HepG2 (cell line): ENCODE measurements around the gene CCL22. TPM values are rescaled to one million over a fixed set of nuclear protein-coding genes. Genes with fewer than 3 reads are reported as not detected.

Experiments
- ATAC-seq: fragments of 200-7000 bp; cut with Tn5 transposase; 3 replicates; pipeline ENCODE4 v1.9.1; 2020; ENCODE audit warnings: mild to moderate bottlenecking, moderate library complexity
- BruUV-seq: library from RNA; stranded (reverse); fragments of 400-500 nt; replicated peaks from 2 replicates; lab custom pipeline; 2021; lab: Mats Ljungman, UMichigan
- CTCF ChIA-PET: fragments of 300-600 bp; formaldehyde crosslinking; extraction: SDS; loops from one replicate; lab custom pipeline; 2021; ENCODE audit warnings: low total read pairs, inconsistent platforms, low intra/inter-chr PET ratio; lab: Yijun Ruan, JAX
- POLR2A ChIA-PET: fragments of 350-600 bp; sonication (Branson Sonifier 250); formaldehyde crosslinking; loops from one replicate; lab custom pipeline; 2020; ENCODE audit warnings: antibody characterized with exemption, inconsistent platforms; lab: Yijun Ruan, JAX
- DNase-seq: peaks from one replicate; pipeline ENCODE4 v3.0.0-alpha.2; 2015; ENCODE audit warnings: low spot score
- FAIRE-seq: peaks from 3 replicates; lab custom pipeline; 2011; peaks lifted over from hg19 to GRCh38; lab: Jason Lieb, UNC
- H2AFZ ChIP-seq: one replicate; pipeline ENCODE4 v1.6.1; 2011; ENCODE audit warnings: low read length, inconsistent platforms
- H3K27ac ChIP-seq: fragments of 300-600 bp; 3 replicates; pipeline ENCODE4 v1.8.0; 2011; ENCODE audit warnings: mixed run types, mild to moderate bottlenecking, mixed read lengths, low read length, inconsistent platforms; ENCODE audit not compliant: insufficient read depth; ENCODE audit errors: extremely low read length
- H3K27me3 ChIP-seq, 2 experiments: fragments of 200-600 bp in 1 of 2; 2 replicates in 1 of 2; 3 replicates in 1 of 2; pipeline versions ENCODE4 v1.6.0 to v1.8.0; 2011; ENCODE audit warnings: low read length in 2 of 2, mild to moderate bottlenecking in 2 of 2, moderate library complexity in 2 of 2, inconsistent platforms in 1 of 2; ENCODE audit not compliant: insufficient read depth in 2 of 2, control insufficient read depth in 1 of 2
- H3K36me3 ChIP-seq, 2 experiments: fragments of 200-600 bp in 1 of 2; replicated peaks in 1 of 2; 2 replicates in 1 of 2; 3 replicates in 1 of 2; pipeline versions ENCODE4 v1.5.1 to v1.8.0; 2011; ENCODE audit warnings: low read length in 2 of 2, inconsistent platforms in 1 of 2; ENCODE audit not compliant: insufficient read depth in 2 of 2, control insufficient read depth in 1 of 2
- H3K4me1 ChIP-seq: 2 replicates; pipeline ENCODE4 v1.5.1; 2012; ENCODE audit warnings: low read length, inconsistent platforms; ENCODE audit not compliant: insufficient read depth
- H3K4me2 ChIP-seq: 2 replicates; pipeline ENCODE4 v1.6.0; 2011; ENCODE audit warnings: low read depth, low read length, inconsistent platforms
- H3K4me3 ChIP-seq, 3 experiments: fragments of 200-600 bp in 1 of 3; sonication (generic), shearing (Covaris generic) in 1 of 3; replicated peaks in 1 of 3; 2 replicates each; pipeline ENCODE4 v1.5.1; 2011 to 2016; ENCODE audit warnings: low read length in 3 of 3, inconsistent platforms in 2 of 3, low read depth in 2 of 3, mild to moderate bottlenecking in 2 of 3, control low read depth in 1 of 3, mixed read lengths in 1 of 3; ENCODE audit not compliant: insufficient read depth in 1 of 3
- H3K79me2 ChIP-seq: one replicate; pipeline ENCODE4 v1.6.1; 2011; ENCODE audit warnings: low read length, inconsistent platforms; ENCODE audit not compliant: insufficient read depth
- H3K9ac ChIP-seq: 2 replicates; pipeline ENCODE4 v1.6.0; 2011; ENCODE audit warnings: mild to moderate bottlenecking, low read depth, low read length, inconsistent platforms; ENCODE audit not compliant: insufficient read depth
- H3K9me3 ChIP-seq: 2 replicates; pipeline ENCODE4 v1.5.1; 2012; ENCODE audit warnings: mild to moderate bottlenecking, low read length
- H4K20me1 ChIP-seq: 2 replicates; pipeline ENCODE4 v1.6.0; 2011; ENCODE audit warnings: inconsistent platforms, mild to moderate bottlenecking, low read length, moderate library complexity; ENCODE audit not compliant: insufficient read depth
- AGO2 ChIP-seq: fragments of 200-400 bp; formaldehyde crosslinking; optimal IDR thresholded peaks from 2 replicates; pipeline ENCODE3; 2017; ENCODE audit warnings: mild to moderate bottlenecking, low read depth, low read length, moderate library complexity
- CREB1 ChIP-seq, 2 experiments: fragments of 450-650 bp in 1 of 2; IDR thresholded peaks; 2 replicates each; pipeline ENCODE4 v1.6.1; 2016 to 2017; ENCODE audit warnings: control low read depth in 1 of 2, mild to moderate bottlenecking in 1 of 2, missing compliant biosample characterization in 1 of 2, missing genetic modification characterization in 1 of 2
- DR1 ChIP-seq: sonication (generic); formaldehyde crosslinking; IDR thresholded peaks from 2 replicates; pipeline ENCODE4 v1.8.0; 2021; ENCODE audit warnings: mild to moderate bottlenecking, missing genetic modification reagents, inconsistent platforms
- EZH2 ChIP-seq: conservative IDR thresholded peaks from 2 replicates; pipeline ENCODE4 v1.6.1; 2012; ENCODE audit warnings: mild to moderate bottlenecking, low read depth, low read length, moderate library complexity
- GLI4 ChIP-seq: sonication (generic); formaldehyde crosslinking; IDR thresholded peaks from 2 replicates; pipeline ENCODE4 v1.5.1; 2020; ENCODE audit warnings: missing genetic modification reagents, mild to moderate bottlenecking, moderate library complexity, borderline replicate concordance
- MEIS1 ChIP-seq: sonication (generic); formaldehyde crosslinking; IDR thresholded peaks from 2 replicates; pipeline ENCODE4 v1.9.0; 2021; ENCODE audit warnings: mild to moderate bottlenecking, missing genetic modification reagents, moderate library complexity, borderline replicate concordance
- MTF2 ChIP-seq: sonication (generic); formaldehyde crosslinking; IDR thresholded peaks from 2 replicates; pipeline ENCODE4 v1.5.0; 2020; ENCODE audit warnings: missing genetic modification reagents, borderline replicate concordance
- NCOA2 ChIP-seq: sonication (generic); formaldehyde crosslinking; IDR thresholded peaks from 2 replicates; pipeline ENCODE4 v1.8.0; 2022; ENCODE audit warnings: inconsistent platforms
- NFRKB ChIP-seq: fragments of 450-650 bp; IDR thresholded peaks from 2 replicates; pipeline ENCODE4 v1.6.1; 2017
- PHF5A ChIP-seq: IDR thresholded peaks from one replicate; pipeline ENCODE4 v1.6.1; 2018; ENCODE audit warnings: low read depth, missing genetic modification reagents; ENCODE audit not compliant: unreplicated experiment
- SPEN ChIP-seq: sonication (generic); formaldehyde crosslinking; IDR thresholded peaks from 2 replicates; pipeline ENCODE4 v1.5.1; 2020; ENCODE audit warnings: low read depth, mild to moderate bottlenecking, missing genetic modification reagents
- ZNF143 ChIP-seq: sonication (generic); formaldehyde crosslinking; IDR thresholded peaks from 2 replicates; pipeline ENCODE4 v1.4.0; 2020; ENCODE audit warnings: missing genetic modification reagents
- ZNF550 ChIP-seq: sonication (generic); formaldehyde crosslinking; IDR thresholded peaks from 2 replicates; pipeline ENCODE4 v1.4.0; 2020; ENCODE audit warnings: mild to moderate bottlenecking, missing genetic modification reagents, borderline replicate concordance
- ZNF772 ChIP-seq: sonication (generic); formaldehyde crosslinking; IDR thresholded peaks from 2 replicates; pipeline ENCODE4 v1.5.0; 2020; ENCODE audit warnings: mild to moderate bottlenecking, missing genetic modification reagents
- ZNF878 ChIP-seq: sonication (generic); formaldehyde crosslinking; IDR thresholded peaks from 2 replicates; pipeline ENCODE4 v1.8.1; 2023; ENCODE audit warnings: mild to moderate bottlenecking, missing genetic modification reagents, moderate library complexity
- ZNF891 ChIP-seq: sonication (generic); formaldehyde crosslinking; IDR thresholded peaks from 2 replicates; pipeline ENCODE4 v1.5.0; 2020; ENCODE audit warnings: mild to moderate bottlenecking, missing genetic modification reagents
- ZSCAN20 ChIP-seq: sonication (generic); formaldehyde crosslinking; IDR thresholded peaks from 2 replicates; pipeline ENCODE4 v1.4.0; 2020; ENCODE audit warnings: missing genetic modification reagents, mild to moderate bottlenecking, borderline replicate concordance
- WGBS: methylation state at CpG from one replicate; pipeline ENCODE4 v1.1.6; 2017; ENCODE audit warnings: low lambda C conversion rate; 5-methylcytosine and 5-hydroxymethylcytosine counted together
- in situ Hi-C: cut with HindIII; loops from 2 replicates; pipeline ENCODE4 v1.10.0; 2017; ENCODE audit warnings: low pct_unique_long_range_greater_than_20kb; ENCODE audit not compliant: extremely low pct_ligation_motif_present
- intact Hi-C: fragments of 100-400 bp; cut with micrococcal nuclease; formaldehyde crosslinking; loops from one replicate; pipeline ENCODE4 v1.10.0; 2022; ENCODE audit not compliant: unreplicated experiment
- polyA plus RNA-seq, 8 experiments: library from polyadenylated mRNA; depleted of rRNA in 3 of 8; stranded (reverse) in 7 of 8; unstranded in 1 of 8; fragments of >200 nt; fragmentation: Illumina TruSeq in 4 of 8; extraction: Trizol in 4 of 8; gene quantifications; 2 replicates each; pipeline versions ENCODE4 v1.2.1 to v1.2.3, GENCODE V29; 2011 to 2016; ENCODE audit warnings: low read depth in 4 of 8, missing spikeins in 1 of 8, mixed read lengths in 1 of 8; ENCODE audit not compliant: insufficient read depth in 1 of 8
- total RNA-seq, 5 experiments: library from RNA; depleted of rRNA; stranded (reverse); fragments of >200 nt; fragmentation: Illumina TruSeq; extraction: Trizol; gene quantifications; 2 replicates each; pipeline ENCODE4 v1.2.3, GENCODE V29; 2016; ENCODE audit warnings: low read depth in 1 of 5
- TF ChIP-seq, protein P1 (sequence below): sonication (generic); formaldehyde crosslinking; IDR thresholded peaks from 2 replicates; pipeline ENCODE4 v1.8.1; 2023; ENCODE audit warnings: mild to moderate bottlenecking, inconsistent platforms, moderate library complexity, missing genetic modification reagents, borderline replicate concordance
- TF ChIP-seq, protein P2 (sequence below): sonication (generic); formaldehyde crosslinking; IDR thresholded peaks from 2 replicates; pipeline ENCODE4 v1.4.0; 2020; ENCODE audit warnings: mild to moderate bottlenecking, low read depth, missing genetic modification reagents
- TF ChIP-seq, protein P3 (sequence below): sonication (generic); formaldehyde crosslinking; IDR thresholded peaks from 2 replicates; pipeline ENCODE4 v1.5.1; 2020; ENCODE audit warnings: missing genetic modification reagents, mild to moderate bottlenecking, borderline replicate concordance

CCL22 gene
- total and polyA plus RNA-seq, 2 of the 13 experiments (the other 11 are each of a cell fraction or from before 2014, with no cell fraction given), result not detected

DNA sequence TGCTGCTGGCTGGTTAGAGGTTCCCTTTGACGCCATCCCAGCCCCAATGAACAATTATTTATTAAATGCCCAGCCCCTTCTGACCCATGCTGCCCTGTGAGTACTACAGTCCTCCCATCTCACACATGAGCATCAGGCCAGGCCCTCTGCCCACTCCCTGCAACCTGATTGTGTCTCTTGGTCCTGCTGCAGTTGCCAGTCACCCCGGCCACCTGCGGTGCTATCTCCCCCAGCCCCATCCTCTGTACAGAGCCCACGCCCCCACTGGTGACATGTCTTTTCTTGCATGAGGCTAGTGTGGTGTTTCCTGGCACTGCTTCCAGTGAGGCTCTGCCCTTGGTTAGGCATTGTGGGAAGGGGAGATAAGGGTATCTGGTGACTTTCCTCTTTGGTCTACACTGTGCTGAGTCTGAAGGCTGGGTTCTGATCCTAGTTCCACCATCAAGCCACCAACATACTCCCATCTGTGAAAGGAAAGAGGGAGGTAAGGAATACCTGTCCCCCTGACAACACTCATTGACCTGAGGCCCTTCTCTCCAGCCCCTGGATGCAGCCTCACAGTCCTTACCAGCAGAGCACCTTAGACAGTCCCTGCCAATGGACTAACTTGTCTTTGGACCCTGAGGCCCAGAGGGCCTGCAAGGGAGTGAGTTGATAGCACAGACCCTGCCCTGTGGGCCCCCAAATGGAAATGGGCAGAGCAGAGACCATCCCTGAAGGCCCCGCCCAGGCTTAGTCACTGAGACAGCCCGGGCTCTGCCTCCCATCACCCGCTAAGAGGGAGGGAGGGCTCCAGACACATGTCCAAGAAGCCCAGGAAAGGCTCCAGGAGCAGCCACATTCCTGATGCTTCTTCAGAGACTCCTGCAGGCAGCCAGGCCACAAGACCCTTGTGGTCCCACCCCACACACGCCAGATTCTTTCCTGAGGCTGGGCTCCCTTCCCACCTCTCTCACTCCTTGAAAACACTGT, 25.0 kb downstream of the CCL22 start:
- Histone ChIP-seq H3K4me2 (peak overlapping the region; percentile 43), H3K27me3 (no peaks in the 10 kb centered on the region), H3K4me3 (no peak overlapping the region), H3K27ac (peak overlapping the region; percentile 3), H3K4me1 (peaks cover 61% of the 10 kb centered on the region), H3K9ac (no peak overlapping the region; the same call in 1 of the 2 replicates), H3K79me2 (peaks cover 3% of the 10 kb centered on the region), H2AFZ (no peak overlapping the region), H3K36me3 (peaks cover 32 to 46% of the 10 kb centered on the region in 2 experiments), H3K9me3 (no peaks in the 10 kb centered on the region), H4K20me1 (no peaks in the 10 kb centered on the region)
- TSS peak; percentile 51 for BruUV-seq
- CTCF ChIA-PET, result no interaction called here
- in situ Hi-C loops, result no loop called here
- WGBS, result 61% methylated on average over 8 of the region's 8 CpGs
- DNase-seq, result peak; percentile 44
- peak; percentile 48 for FAIRE-seq
- POLR2A ChIA-PET, result interaction anchor here (1.3 to 3.8 kb wide), 5 partner anchors 11 to 80 kb away, joined by 4 to 37 read pairs (median 15); partner anchors contain the start of gene CX3CL1
- intact Hi-C loops, result no loop called here
- peak; percentile 45 for ATAC-seq
- TF ChIP-seq NFRKB (no peak), GLI4 (CRISPR knock-in tag) (no peak), MTF2 (CRISPR knock-in tag) (no peak), NCOA2 (CRISPR knock-in tag) (no peak), ZSCAN20 (CRISPR knock-in tag) (0 out of 2 replicates have a peak, but pooled peaks have one; percentile 51), MEIS1 (CRISPR knock-in tag) (no peak), PHF5A (CRISPR knock-in tag) (no peak), DR1 (CRISPR knock-in tag) (no peak), ZNF772 (0 out of 2 replicates have a peak, but pooled peaks have one; percentile 1), SPEN (CRISPR knock-in tag) (peak; percentile 20; the same call in 1 of the 2 replicates), CREB1 (IDR thresholded peaks at IDR 0.05) (no peak), CREB1 (CRISPR knock-in tag; IDR thresholded peaks at IDR 0.05) (no peak), ZNF891 (no peak), ZNF550 (no peak), EZH2 (no peak), AGO2 (no peak), ZNF878 (CRISPR knock-in tag) (no peak), ZNF143 (CRISPR knock-in tag) (no peak)
- TF ChIP-seq, protein P1, sequence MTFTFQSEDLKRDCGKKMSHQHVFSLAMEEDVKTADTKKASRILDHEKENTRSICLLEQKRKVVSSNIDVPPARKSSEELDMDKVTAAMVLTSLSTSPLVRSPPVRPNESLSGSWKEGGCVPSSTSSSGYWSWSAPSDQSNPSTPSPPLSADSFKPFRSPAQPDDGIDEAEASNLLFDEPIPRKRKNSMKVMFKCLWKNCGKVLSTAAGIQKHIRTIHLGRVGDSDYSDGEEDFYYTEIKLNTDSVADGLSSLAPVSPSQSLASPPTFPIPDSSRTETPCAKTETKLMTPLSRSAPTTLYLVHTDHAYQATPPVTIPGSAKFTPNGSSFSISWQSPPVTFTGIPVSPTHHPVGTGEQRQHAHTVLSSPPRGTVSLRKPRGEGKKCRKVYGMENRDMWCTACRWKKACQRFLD (CRISPR knock-in tag), result no peak; the same call in 1 of the 2 replicates
- TF ChIP-seq, protein P2, sequence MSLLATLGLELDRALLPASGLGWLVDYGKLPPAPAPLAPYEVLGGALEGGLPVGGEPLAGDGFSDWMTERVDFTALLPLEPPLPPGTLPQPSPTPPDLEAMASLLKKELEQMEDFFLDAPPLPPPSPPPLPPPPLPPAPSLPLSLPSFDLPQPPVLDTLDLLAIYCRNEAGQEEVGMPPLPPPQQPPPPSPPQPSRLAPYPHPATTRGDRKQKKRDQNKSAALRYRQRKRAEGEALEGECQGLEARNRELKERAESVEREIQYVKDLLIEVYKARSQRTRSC, result no peak
- TF ChIP-seq, protein P3, sequence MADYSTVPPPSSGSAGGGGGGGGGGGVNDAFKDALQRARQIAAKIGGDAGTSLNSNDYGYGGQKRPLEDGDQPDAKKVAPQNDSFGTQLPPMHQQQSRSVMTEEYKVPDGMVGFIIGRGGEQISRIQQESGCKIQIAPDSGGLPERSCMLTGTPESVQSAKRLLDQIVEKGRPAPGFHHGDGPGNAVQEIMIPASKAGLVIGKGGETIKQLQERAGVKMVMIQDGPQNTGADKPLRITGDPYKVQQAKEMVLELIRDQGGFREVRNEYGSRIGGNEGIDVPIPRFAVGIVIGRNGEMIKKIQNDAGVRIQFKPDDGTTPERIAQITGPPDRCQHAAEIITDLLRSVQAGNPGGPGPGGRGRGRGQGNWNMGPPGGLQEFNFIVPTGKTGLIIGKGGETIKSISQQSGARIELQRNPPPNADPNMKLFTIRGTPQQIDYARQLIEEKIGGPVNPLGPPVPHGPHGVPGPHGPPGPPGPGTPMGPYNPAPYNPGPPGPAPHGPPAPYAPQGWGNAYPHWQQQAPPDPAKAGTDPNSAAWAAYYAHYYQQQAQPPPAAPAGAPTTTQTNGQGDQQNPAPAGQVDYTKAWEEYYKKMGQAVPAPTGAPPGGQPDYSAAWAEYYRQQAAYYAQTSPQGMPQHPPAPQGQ (CRISPR knock-in tag), result no peak
